Fibroblast of pulmonary artery (primary cell): ENCODE measurements around the gene MISP3.
A peak's percentile ranks its signal among the peaks of the same experiment; 100 is the strongest.
"Not testable (repeated sequence)": the region's sequence is repeated elsewhere in the genome, so short reads cannot be mapped to it uniquely, and the experiment has no call there.

Experiments
- DNase-seq: peaks from one replicate; pipeline ENCODE4 v3.0.0-alpha.2; 2010; ENCODE audit warnings: low read depth
- H3K4me3 ChIP-seq: replicated peaks from 2 replicates; pipeline ENCODE4 v1.5.1; 2011; ENCODE audit warnings: low read depth, mild to moderate bottlenecking, control low read depth, low read length, moderate library complexity
- CTCF ChIP-seq: IDR thresholded peaks from 2 replicates; pipeline ENCODE4 v1.5.1; 2011; ENCODE audit warnings: mild to moderate bottlenecking, control low read depth, low read length, inconsistent platforms; ENCODE audit errors: missing control alignments

MISP3 gene

GRCh38 chr19:14072535-14073260 is at the start of gene MISP3:
Gene MISP3 (plus strand): TSS chr19:14072786. CDS start chr19:14073310, 524 bp downstream.
- DNase-seq = no peak
- peak within 1 kb of the TSS; percentile 60 for H3K4me3 ChIP-seq
- no peak for TF ChIP-seq CTCF

- no peak overlapping the region for H3K4me3 ChIP-seq
- peak; percentile 69 for DNase-seq
- peak; percentile 68 for TF ChIP-seq CTCF
Measured at GRCh38 chr19:14023404-14024235, 49.0 kb upstream of the MISP3 start.

- DNase-seq, H3K4me3 ChIP-seq: not testable (repeated sequence)
Measured at GRCh38 chr19:14026652-14027192, 45.9 kb upstream of the MISP3 start.

GRCh38 chr19:14027856-14028450 is 44.6 kb upstream of the MISP3 start, which contains the start of gene RLN3:
Gene RLN3 (plus strand): TSS chr19:14028148. CDS start chr19:14028205, 57 bp downstream.
- TF ChIP-seq CTCF = no peak
- no peak within 1 kb of the TSS for H3K4me3 ChIP-seq
- DNase-seq = no peak

- DNase-seq = no peak
- TF ChIP-seq CTCF = no peak
- no peak overlapping the region for H3K4me3 ChIP-seq
Measured at GRCh38 chr19:14028901-14029300, 43.7 kb upstream of the MISP3 start.

GRCh38 chr19:14030997-14031718 is 41.4 kb upstream of the MISP3 start:
- no peak for DNase-seq
- H3K4me3 ChIP-seq = peak overlapping the region; percentile 68
- no peak for TF ChIP-seq CTCF
